A549 (cell line): ENCODE measurements around the gene SEMA3A.

Source experiments
- CEBPB ChIP-seq, 2 experiments: fragments of >200 bp in 1 of 2; sonication (Bioruptor Twin) in 1 of 2; formaldehyde crosslinking in 1 of 2; IDR thresholded peaks; 2 replicates each; pipeline ENCODE4 v1.6.1; 2012 to 2016
- CHD4 ChIP-seq: fragments of 200-600 bp; sonication (generic); IDR thresholded peaks from 2 replicates; pipeline ENCODE4 v1.6.1; 2016; ENCODE audit warnings: antibody characterized with exemption, mild to moderate bottlenecking, borderline replicate concordance
- EP300 ChIP-seq, 2 experiments: fragments of >200 bp; sonication (Bioruptor Twin); formaldehyde crosslinking; IDR thresholded peaks; 2 replicates in 1 of 2; 3 replicates in 1 of 2; pipeline ENCODE4 v1.6.1; 2016 to 2017
- GATA3 ChIP-seq: IDR thresholded peaks from 2 replicates; pipeline ENCODE4 v1.6.1; 2012; ENCODE audit warnings: borderline replicate concordance
- KDM1A ChIP-seq: fragments of 200-600 bp; sonication (generic); IDR thresholded peaks from 2 replicates; pipeline ENCODE4 v1.6.1; 2016; ENCODE audit warnings: low read depth, mild to moderate bottlenecking
- NR3C1 ChIP-seq: fragments of >200 bp; sonication (Bioruptor Twin); formaldehyde crosslinking; IDR thresholded peaks from 3 replicates; pipeline ENCODE4 v1.6.1; 2017
- RAD21 ChIP-seq, 2 experiments: fragments of >200 bp in 1 of 2; sonication (Bioruptor Twin) in 1 of 2; formaldehyde crosslinking in 1 of 2; IDR thresholded peaks in 1 of 2; conservative IDR thresholded peaks in 1 of 2; 2 replicates in 1 of 2; 3 replicates in 1 of 2; pipeline ENCODE4 v1.6.1; 2012 to 2018; ENCODE audit warnings: inconsistent platforms in 1 of 2
- RFX5 ChIP-seq: fragments of 450-650 bp; IDR thresholded peaks from 2 replicates; pipeline ENCODE4 v1.7.1; 2014; ENCODE audit warnings: antibody characterized with exemption, mild to moderate bottlenecking, moderate library complexity
- TF ChIP-seq, protein P1 (sequence below): fragments of >200 bp; sonication (Bioruptor Twin); formaldehyde crosslinking; IDR thresholded peaks from 3 replicates; pipeline ENCODE4 v1.5.1; 2016
- TF ChIP-seq, protein P2 (sequence below): IDR thresholded peaks from 2 replicates; pipeline ENCODE4 v1.6.1; 2012
- TF ChIP-seq, protein P3 (sequence below): fragments of 450-650 bp; IDR thresholded peaks from 2 replicates; pipeline ENCODE4 v1.6.1; 2014; ENCODE audit warnings: antibody characterized with exemption
- TF ChIP-seq, protein P4 (sequence below): fragments of 200-600 bp; sonication (generic); IDR thresholded peaks from 2 replicates; pipeline ENCODE4 v1.6.1; 2016; ENCODE audit warnings: antibody characterized with exemption, mild to moderate bottlenecking, moderate library complexity

DNA sequence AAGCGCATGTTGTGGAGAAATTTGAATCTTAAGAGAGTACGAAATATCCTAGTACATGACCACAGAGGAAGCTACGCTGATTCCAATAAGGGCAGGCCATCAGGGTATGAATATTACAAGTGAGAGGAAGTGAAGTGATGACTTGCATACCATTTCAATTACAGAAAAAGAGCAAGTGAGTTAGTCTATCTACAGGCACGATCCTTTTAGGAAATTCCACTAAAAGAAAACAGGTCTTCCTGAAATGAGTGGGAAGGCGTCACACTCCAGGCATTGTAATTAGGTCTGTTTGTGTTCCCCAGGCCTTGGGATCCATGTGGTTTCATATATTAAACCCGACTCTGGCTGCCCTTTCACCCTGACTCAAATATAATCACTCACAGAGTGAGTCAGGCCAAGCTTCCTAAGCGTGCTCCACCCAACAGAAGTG lies 152.5 kb downstream of the SEMA3A start:
- TF ChIP-seq, protein P1, sequence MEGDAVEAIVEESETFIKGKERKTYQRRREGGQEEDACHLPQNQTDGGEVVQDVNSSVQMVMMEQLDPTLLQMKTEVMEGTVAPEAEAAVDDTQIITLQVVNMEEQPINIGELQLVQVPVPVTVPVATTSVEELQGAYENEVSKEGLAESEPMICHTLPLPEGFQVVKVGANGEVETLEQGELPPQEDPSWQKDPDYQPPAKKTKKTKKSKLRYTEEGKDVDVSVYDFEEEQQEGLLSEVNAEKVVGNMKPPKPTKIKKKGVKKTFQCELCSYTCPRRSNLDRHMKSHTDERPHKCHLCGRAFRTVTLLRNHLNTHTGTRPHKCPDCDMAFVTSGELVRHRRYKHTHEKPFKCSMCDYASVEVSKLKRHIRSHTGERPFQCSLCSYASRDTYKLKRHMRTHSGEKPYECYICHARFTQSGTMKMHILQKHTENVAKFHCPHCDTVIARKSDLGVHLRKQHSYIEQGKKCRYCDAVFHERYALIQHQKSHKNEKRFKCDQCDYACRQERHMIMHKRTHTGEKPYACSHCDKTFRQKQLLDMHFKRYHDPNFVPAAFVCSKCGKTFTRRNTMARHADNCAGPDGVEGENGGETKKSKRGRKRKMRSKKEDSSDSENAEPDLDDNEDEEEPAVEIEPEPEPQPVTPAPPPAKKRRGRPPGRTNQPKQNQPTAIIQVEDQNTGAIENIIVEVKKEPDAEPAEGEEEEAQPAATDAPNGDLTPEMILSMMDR: no peak
- TF ChIP-seq, protein P2, sequence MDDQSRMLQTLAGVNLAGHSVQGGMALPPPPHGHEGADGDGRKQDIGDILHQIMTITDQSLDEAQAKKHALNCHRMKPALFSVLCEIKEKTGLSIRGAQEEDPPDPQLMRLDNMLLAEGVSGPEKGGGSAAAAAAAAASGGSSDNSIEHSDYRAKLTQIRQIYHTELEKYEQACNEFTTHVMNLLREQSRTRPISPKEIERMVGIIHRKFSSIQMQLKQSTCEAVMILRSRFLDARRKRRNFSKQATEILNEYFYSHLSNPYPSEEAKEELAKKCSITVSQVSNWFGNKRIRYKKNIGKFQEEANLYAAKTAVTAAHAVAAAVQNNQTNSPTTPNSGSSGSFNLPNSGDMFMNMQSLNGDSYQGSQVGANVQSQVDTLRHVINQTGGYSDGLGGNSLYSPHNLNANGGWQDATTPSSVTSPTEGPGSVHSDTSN: no peak
- TF ChIP-seq, protein P3, sequence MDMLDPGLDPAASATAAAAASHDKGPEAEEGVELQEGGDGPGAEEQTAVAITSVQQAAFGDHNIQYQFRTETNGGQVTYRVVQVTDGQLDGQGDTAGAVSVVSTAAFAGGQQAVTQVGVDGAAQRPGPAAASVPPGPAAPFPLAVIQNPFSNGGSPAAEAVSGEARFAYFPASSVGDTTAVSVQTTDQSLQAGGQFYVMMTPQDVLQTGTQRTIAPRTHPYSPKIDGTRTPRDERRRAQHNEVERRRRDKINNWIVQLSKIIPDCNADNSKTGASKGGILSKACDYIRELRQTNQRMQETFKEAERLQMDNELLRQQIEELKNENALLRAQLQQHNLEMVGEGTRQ: no peak
- TF ChIP-seq RFX5 (no peak), KDM1A (no peak), EP300 (IDR thresholded peaks at IDR 0.05) (no peak), CEBPB (IDR thresholded peaks at IDR 0.05) (no peak), RAD21 (conservative IDR thresholded peaks at IDR 0.05 in 1 of 2, IDR thresholded peaks at IDR 0.05 in 1 of 2) (no peak), NR3C1 (no peak), GATA3 (no peak), CHD4 (no peak)
- TF ChIP-seq, protein P4, sequence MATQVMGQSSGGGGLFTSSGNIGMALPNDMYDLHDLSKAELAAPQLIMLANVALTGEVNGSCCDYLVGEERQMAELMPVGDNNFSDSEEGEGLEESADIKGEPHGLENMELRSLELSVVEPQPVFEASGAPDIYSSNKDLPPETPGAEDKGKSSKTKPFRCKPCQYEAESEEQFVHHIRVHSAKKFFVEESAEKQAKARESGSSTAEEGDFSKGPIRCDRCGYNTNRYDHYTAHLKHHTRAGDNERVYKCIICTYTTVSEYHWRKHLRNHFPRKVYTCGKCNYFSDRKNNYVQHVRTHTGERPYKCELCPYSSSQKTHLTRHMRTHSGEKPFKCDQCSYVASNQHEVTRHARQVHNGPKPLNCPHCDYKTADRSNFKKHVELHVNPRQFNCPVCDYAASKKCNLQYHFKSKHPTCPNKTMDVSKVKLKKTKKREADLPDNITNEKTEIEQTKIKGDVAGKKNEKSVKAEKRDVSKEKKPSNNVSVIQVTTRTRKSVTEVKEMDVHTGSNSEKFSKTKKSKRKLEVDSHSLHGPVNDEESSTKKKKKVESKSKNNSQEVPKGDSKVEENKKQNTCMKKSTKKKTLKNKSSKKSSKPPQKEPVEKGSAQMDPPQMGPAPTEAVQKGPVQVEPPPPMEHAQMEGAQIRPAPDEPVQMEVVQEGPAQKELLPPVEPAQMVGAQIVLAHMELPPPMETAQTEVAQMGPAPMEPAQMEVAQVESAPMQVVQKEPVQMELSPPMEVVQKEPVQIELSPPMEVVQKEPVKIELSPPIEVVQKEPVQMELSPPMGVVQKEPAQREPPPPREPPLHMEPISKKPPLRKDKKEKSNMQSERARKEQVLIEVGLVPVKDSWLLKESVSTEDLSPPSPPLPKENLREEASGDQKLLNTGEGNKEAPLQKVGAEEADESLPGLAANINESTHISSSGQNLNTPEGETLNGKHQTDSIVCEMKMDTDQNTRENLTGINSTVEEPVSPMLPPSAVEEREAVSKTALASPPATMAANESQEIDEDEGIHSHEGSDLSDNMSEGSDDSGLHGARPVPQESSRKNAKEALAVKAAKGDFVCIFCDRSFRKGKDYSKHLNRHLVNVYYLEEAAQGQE: no peak
